GM12878 (cell line): ENCODE data around the gene NEUROD6. TPM values are rescaled to one million over a fixed set of nuclear protein-coding genes. Genes with fewer than 3 reads are reported as not detected.

Experiments used
- ATAC-seq: fragments of 200-7000 bp; cut with Tn5 transposase; 3 replicates; pipeline ENCODE4 v1.9.1; 2020; ENCODE audit warnings: mild to moderate bottlenecking, moderate library complexity
- BruUV-seq: library from RNA; stranded (reverse); fragments of 400-500 nt; replicated peaks from 2 replicates; lab custom pipeline; 2021; lab: Mats Ljungman, UMichigan
- CTCF ChIA-PET: fragments of 300-600 bp; sonication (Branson Sonifier 250); formaldehyde crosslinking; extraction: SDS; loops from one replicate; lab custom pipeline; 2021; ENCODE audit warnings: inconsistent platforms; lab: Yijun Ruan, JAX
- POLR2A ChIA-PET: fragments of 350-600 bp; formaldehyde crosslinking; extraction: SDS; loops from one replicate; lab custom pipeline; 2021; ENCODE audit warnings: inconsistent platforms; lab: Charles Lee
- RAD21 ChIA-PET: fragments of 300-600 bp; sonication (Branson Sonifier 250); formaldehyde crosslinking; loops from one replicate; lab custom pipeline; 2023; ENCODE audit warnings: antibody characterized with exemption; ENCODE audit not compliant: unreplicated experiment; lab: Charles Lee
- SMC1A ChIA-PET: fragments of 300-600 bp; sonication (Branson Sonifier 250); formaldehyde crosslinking; loops from one replicate; lab custom pipeline; 2023; ENCODE audit not compliant: unreplicated experiment, uncharacterized antibody; lab: Charles Lee
- DNase-seq: peaks from one replicate; pipeline ENCODE4 v3.0.0-alpha.2; 2011; ENCODE audit warnings: low read depth, low spot score
- FAIRE-seq: peaks from 3 replicates; lab custom pipeline; 2011; peaks lifted over from hg19 to GRCh38; lab: Jason Lieb, UNC
- H2AFZ ChIP-seq: 2 replicates; pipeline ENCODE4 v1.6.0; 2011; ENCODE audit warnings: low read depth, low read length, control low read depth; ENCODE audit not compliant: control insufficient read depth
- H3K27ac ChIP-seq: 2 replicates; pipeline ENCODE4 v1.5.1; 2011; ENCODE audit warnings: control low read depth; ENCODE audit not compliant: control insufficient read depth, insufficient read depth
- H3K27me3 ChIP-seq, 2 experiments: replicated peaks in 1 of 2; 2 replicates each; pipeline versions ENCODE4 v1.6.0 to v1.6.1; 2011; ENCODE audit warnings: low read length in 1 of 2; ENCODE audit not compliant: control insufficient read depth in 2 of 2, insufficient read depth in 2 of 2
- H3K36me3 ChIP-seq, 2 experiments: 2 replicates each; pipeline ENCODE4 v1.5.1; 2011; ENCODE audit warnings: low read length in 1 of 2; ENCODE audit not compliant: control insufficient read depth in 2 of 2, insufficient read depth in 2 of 2
- H3K4me1 ChIP-seq: 2 replicates; pipeline ENCODE4 v1.6.1; 2011; ENCODE audit warnings: mild to moderate bottlenecking, low read length, moderate library complexity, mixed read lengths; ENCODE audit not compliant: control insufficient read depth, insufficient read depth
- H3K4me2 ChIP-seq: 2 replicates; pipeline ENCODE4 v1.6.0; 2011; ENCODE audit warnings: control low read depth; ENCODE audit not compliant: control insufficient read depth, insufficient read depth
- H3K4me3 ChIP-seq: fragments of 200-600 bp; sonication (generic); 2 replicates; pipeline ENCODE4 v1.5.1; 2016
- H3K79me2 ChIP-seq: 2 replicates; pipeline ENCODE4 v1.6.0; 2011; ENCODE audit warnings: low read length; ENCODE audit not compliant: control insufficient read depth, insufficient read depth
- H3K9ac ChIP-seq: 2 replicates; pipeline ENCODE4 v1.8.0; 2011; ENCODE audit warnings: low read length, control low read depth, mixed read lengths; ENCODE audit not compliant: control insufficient read depth, insufficient read depth
- H3K9me3 ChIP-seq: replicated peaks from 3 replicates; pipeline ENCODE4 v1.5.1; 2011; ENCODE audit warnings: mild to moderate bottlenecking, low read length; ENCODE audit not compliant: control insufficient read depth, insufficient read depth
- H4K20me1 ChIP-seq: 2 replicates; pipeline ENCODE4 v1.6.0; 2011; ENCODE audit not compliant: control insufficient read depth, insufficient read depth
- CBX3 ChIP-seq: fragments of 200-600 bp; sonication (generic); IDR thresholded peaks from 2 replicates; pipeline ENCODE4 v1.6.1; 2016; ENCODE audit warnings: low read depth, borderline replicate concordance
- CHD4 ChIP-seq: fragments of 200-600 bp; sonication (generic); IDR thresholded peaks from 2 replicates; pipeline ENCODE4 v1.6.1; 2016; ENCODE audit warnings: mild to moderate bottlenecking
- E2F8 ChIP-seq: fragments of 450-650 bp; IDR thresholded peaks from 2 replicates; pipeline ENCODE4 v1.6.1; 2018; ENCODE audit warnings: mild to moderate bottlenecking, low read depth, moderate library complexity; ENCODE audit not compliant: partially characterized antibody
- GABPA ChIP-seq: IDR thresholded peaks from 2 replicates; pipeline ENCODE4 v1.6.1; 2014; ENCODE audit warnings: antibody characterized with exemption, low read depth, mild to moderate bottlenecking, inconsistent platforms
- HDGF ChIP-seq: fragments of 450-650 bp; IDR thresholded peaks from 2 replicates; pipeline ENCODE4 v1.6.1; 2016; ENCODE audit warnings: antibody characterized with exemption
- MEF2B ChIP-seq: fragments of 450-650 bp; IDR thresholded peaks from 2 replicates; pipeline ENCODE4 v1.6.1; 2018; ENCODE audit warnings: mild to moderate bottlenecking, moderate library complexity; ENCODE audit not compliant: partially characterized antibody, poor library complexity, severe bottlenecking
- PAX8 ChIP-seq: fragments of 450-650 bp; IDR thresholded peaks from 2 replicates; pipeline ENCODE4 v1.6.1; 2017; ENCODE audit warnings: mild to moderate bottlenecking, moderate library complexity
- RELA ChIP-seq: fragments of 450-650 bp; IDR thresholded peaks from 2 replicates; pipeline ENCODE4 v1.8.0; 2014; ENCODE audit warnings: borderline replicate concordance; ENCODE audit not compliant: partially characterized antibody
- STAT1 ChIP-seq: fragments of 450-650 bp; conservative IDR thresholded peaks from 2 replicates; pipeline ENCODE4 v1.6.1; 2014; ENCODE audit warnings: antibody characterized with exemption, mild to moderate bottlenecking
- TARDBP ChIP-seq: IDR thresholded peaks from 2 replicates; pipeline ENCODE4 v1.6.1; 2016; ENCODE audit warnings: borderline replicate concordance
- TCF7 ChIP-seq: IDR thresholded peaks from 2 replicates; pipeline ENCODE4 v1.6.1; 2014; ENCODE audit warnings: antibody characterized with exemption, borderline replicate concordance
- ZNF217 ChIP-seq: fragments of 450-650 bp; IDR thresholded peaks from 2 replicates; pipeline ENCODE4 v1.6.1; 2017; ENCODE audit warnings: antibody characterized with exemption, mild to moderate bottlenecking
- ZNF622 ChIP-seq: fragments of 450-650 bp; IDR thresholded peaks from 2 replicates; pipeline ENCODE4 v1.6.1; 2017; ENCODE audit warnings: mild to moderate bottlenecking, inconsistent platforms
- WGBS: methylation state at CpG from one replicate; pipeline ENCODE4 v1.1.6; 2016; ENCODE audit warnings: low lambda C conversion rate; ENCODE audit not compliant: insufficient replicate concordance, insufficient coverage; ENCODE audit errors: missing lambda C conversion rate; 5-methylcytosine and 5-hydroxymethylcytosine counted together
- in situ Hi-C: fragments of 300-500 bp; cut with MboI; formaldehyde crosslinking; loops from 9 replicates; pipeline ENCODE4 v1.14.3; 2018; ENCODE audit warnings: mixed read lengths
- intact Hi-C: fragments of 100-400 bp; cut with micrococcal nuclease; formaldehyde crosslinking; loops from one replicate; pipeline ENCODE4 v1.14.2; 2022; ENCODE audit not compliant: unreplicated experiment
- polyA plus RNA-seq, 11 experiments: library from polyadenylated mRNA; depleted of rRNA in 4 of 11; unstranded in 6 of 11; stranded (reverse) in 5 of 11; fragments of >200 nt; fragmentation: Nextera tagmentation in 4 of 11; fragmentation: Illumina TruSeq in 1 of 11; extraction: Ambion mirVana in 4 of 11; extraction: Trizol in 1 of 11; gene quantifications; 1 replicate in 1 of 11; 2 replicates in 10 of 11; pipeline versions ENCODE4 v1.2.1 to v1.2.3, GENCODE V29; 2011 to 2016; ENCODE audit warnings: inconsistent platforms in 2 of 11, missing spikeins in 2 of 11, low read depth in 1 of 11
- total RNA-seq, 4 experiments: library from RNA; depleted of rRNA in 3 of 4; stranded (reverse); fragments of >200 nt in 3 of 4; fragmentation: Illumina TruSeq in 1 of 4; extraction: Trizol in 1 of 4; gene quantifications; 2 replicates each; pipeline versions ENCODE4 v1.2.1 to v1.2.3, GENCODE V29; 2013 to 2021

NEUROD6 gene
- total and polyA plus RNA-seq, 10 of the 15 experiments (the other 5 are each of a cell fraction or from before 2014, with no cell fraction given) = not detected

GRCh38 chr7:31362401-31362800 lies 21.9 kb upstream of the NEUROD6 start (continued):
- TF ChIP-seq E2F8 (no peak), PAX8 (no peak), TCF7 (no peak), TARDBP (no peak), HDGF (no peak), GABPA (no peak), RELA (no peak), MEF2B (no peak), STAT1 (no peak)

- no peak overlapping the region for H3K4me3 ChIP-seq
- no peak overlapping the region for H3K27ac ChIP-seq
- no peaks in the 10 kb centered on the region for H3K4me1 ChIP-seq
- H3K79me2 ChIP-seq = no peaks in the 10 kb centered on the region
- POLR2A ChIA-PET = no interaction called here
- no peak for ATAC-seq
- no peak for DNase-seq
- CTCF ChIA-PET = no interaction called here
- RAD21 ChIA-PET = no interaction called here
- H3K9me3 ChIP-seq = no peaks in the 10 kb centered on the region
- no peak overlapping the region for H3K4me2 ChIP-seq
- no peaks in the 10 kb centered on the region for H3K36me3 ChIP-seq
- WGBS = 47% methylated on average over 3 of the region's 3 CpGs
- SMC1A ChIA-PET = no interaction called here
- H2AFZ ChIP-seq = no peak overlapping the region
- TF ChIP-seq ZNF622 (no peak), CHD4 (no peak), ZNF217 (no peak), CBX3 (no peak)
- FAIRE-seq = no peak
- in situ Hi-C loops = no loop called here
- H3K27me3 ChIP-seq = no peaks in the 10 kb centered on the region; a peak in 1 of 4 replicates
- intact Hi-C loops = no loop called here
- BruUV-seq = no TSS peak
- H3K9ac ChIP-seq = no peak overlapping the region
- H4K20me1 ChIP-seq = no peaks in the 10 kb centered on the region
Measured at GRCh38 chr7:31358467-31358866, 17.9 kb upstream of the NEUROD6 start.
